Fibroblast of peridontal ligament (primary cell): ENCODE measurements around the gene ORAI3.

Experiments used
- DNase-seq: peaks from one replicate; pipeline ENCODE4 v3.0.0-alpha.2; 2010; ENCODE audit errors: extremely low read depth

ORAI3 gene

DNA sequence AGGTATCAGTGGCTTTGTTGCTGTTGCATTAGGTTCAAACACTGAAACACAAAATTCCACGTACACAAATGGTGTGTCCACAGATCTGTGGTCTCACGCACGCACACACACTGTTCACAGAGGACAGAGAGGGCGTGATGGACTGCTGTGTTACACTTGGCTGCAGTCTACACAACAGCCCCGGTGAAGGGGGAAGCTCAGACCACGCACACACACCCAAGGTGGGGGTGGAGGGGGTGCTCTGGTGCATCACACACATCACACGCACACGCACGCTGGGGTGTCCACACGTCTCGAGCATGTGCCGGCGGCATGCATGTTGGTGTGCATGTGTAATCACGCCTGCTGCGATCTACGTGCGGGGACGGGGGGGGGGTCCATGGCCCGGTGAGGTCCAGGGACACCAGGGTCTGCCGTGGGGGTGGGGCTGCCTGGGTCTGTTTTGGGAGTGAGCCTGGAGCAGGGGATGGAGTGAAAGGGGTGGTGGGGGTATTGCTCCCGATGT lies 43.5 kb downstream of the ORAI3 start:
- DNase-seq = no peak

DNA sequence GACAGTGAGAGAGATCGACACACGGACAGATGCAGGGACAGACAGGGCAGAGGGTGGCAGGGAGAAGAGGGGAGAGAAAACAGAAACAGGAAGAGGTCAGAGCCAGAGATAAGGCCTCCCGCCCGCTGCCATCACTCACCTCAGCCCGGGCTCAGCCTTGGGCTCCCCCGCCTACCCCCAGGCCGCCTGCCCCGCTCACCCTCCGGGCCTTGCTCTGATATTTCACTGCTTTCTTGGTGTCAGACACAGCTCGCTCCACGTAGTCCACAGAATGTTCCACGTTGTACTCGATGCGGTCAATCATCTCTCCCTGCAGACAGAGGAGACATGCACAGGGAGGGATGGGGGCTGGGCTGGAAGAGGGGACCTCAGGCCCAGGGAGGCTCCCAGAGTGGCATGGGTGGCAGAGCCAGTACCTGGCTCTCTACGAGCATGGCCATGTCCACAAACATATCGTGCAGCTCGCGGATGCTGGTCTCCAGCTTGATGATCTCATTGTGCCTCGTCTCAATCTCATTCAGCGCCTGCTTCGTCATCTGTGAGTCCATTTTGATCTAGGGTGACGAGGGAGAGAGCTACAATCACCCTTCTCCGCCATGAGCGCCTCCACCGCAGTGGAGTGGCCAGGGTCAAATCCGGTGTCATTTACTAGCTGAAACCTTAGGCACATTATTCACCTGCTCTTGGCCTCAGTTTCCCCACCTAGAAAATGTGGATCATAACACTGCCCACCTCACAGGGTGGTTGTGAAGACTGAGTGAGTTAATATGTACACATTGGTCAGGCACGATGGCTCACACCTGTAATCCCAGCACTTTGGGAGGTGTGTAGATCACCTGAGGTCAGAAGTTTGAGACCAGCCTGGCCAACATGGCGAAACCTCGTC lies 44.3 kb downstream of the ORAI3 start:
- no peak for DNase-seq

DNA sequence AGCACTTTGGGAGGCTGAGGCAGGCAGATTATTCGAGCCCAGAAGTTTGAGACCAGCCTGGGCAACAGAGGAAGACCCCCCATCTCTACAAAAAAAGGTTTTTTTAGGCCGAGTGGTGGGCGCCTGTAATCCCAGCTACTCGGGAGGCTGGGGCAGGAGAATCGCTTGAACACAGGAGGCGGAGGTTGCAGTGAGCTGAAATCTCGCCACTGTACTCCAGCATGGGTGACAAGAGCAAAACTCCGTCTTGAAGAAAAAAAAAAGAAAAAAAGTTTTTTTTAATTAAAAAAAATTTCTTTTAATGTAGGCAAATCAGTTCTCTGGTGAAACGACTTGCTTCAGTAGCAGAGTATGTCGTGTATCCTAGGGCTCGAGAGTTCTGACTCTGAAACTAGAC lies 47.1 kb downstream of the ORAI3 start:
- no peak for DNase-seq

DNA sequence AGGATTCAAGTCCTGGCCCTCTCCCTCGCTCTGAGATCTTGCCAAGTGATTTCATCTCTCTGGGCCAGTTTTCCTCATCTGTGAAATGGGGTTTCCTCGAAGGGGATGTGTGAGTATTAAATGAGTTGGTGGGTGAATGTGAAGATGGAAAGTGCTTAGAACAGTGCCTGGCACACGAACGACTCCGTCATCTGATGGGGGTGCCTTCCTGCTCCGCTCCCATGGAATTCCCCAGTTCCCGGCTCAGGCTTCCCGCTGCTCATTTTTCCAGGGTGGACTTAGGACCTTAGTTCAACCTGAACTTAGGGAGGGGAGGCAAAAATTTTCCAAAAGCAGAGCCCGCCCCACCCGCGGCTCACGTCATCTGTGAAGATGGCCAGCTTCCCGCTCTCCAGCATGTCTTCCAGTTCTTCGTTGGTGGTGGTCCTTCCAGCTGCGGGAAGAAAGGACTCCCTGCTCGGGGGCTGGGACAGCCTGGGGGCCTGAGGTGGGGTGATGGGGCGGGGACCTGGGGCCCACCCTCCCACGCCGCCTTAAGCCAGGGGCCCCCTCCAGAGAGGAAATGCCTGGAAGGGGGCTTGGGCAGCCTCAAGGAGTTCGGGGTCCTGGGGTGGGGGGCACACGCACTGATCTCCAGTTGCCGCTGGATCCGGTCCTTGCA lies 47.6 kb downstream of the ORAI3 start:
- DNase-seq = no peak

DNA sequence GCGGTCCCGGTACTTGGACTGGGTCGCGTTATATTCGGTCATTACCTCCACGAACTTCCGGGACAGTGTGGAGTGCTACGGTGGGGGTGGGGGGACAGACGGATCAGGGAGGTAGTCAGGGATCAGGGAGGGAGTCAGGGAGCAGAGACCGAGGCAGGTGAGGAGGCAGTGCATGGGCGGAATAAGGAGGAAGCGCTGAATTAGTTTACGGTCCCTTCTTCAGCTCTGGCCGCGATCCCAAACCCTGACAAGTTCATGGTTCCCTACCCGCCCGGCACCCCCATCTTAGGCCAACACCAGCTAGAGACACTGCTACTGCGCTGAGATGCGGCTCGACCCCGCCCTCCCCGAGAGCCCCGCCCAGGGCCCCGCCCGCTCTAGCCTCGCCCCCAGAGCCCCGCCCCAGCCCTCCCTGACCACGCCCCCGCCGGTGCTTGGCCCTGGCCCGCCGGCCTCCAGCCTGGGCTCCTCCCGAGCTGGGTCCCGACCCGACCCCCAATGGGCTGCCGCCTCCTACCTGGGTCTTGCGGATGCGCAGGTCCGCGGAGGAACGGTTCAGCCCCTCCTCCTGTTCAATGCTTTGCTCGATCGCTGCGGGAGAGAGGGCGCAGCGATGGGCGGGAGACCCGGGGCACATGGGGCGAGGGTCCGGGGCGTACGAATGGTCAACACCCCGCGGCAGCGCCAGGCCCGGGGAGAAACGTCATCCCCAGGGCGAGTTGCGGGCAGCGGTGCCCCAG lies 48.3 kb downstream of the ORAI3 start:
- peak; percentile 36 for DNase-seq

DNA sequence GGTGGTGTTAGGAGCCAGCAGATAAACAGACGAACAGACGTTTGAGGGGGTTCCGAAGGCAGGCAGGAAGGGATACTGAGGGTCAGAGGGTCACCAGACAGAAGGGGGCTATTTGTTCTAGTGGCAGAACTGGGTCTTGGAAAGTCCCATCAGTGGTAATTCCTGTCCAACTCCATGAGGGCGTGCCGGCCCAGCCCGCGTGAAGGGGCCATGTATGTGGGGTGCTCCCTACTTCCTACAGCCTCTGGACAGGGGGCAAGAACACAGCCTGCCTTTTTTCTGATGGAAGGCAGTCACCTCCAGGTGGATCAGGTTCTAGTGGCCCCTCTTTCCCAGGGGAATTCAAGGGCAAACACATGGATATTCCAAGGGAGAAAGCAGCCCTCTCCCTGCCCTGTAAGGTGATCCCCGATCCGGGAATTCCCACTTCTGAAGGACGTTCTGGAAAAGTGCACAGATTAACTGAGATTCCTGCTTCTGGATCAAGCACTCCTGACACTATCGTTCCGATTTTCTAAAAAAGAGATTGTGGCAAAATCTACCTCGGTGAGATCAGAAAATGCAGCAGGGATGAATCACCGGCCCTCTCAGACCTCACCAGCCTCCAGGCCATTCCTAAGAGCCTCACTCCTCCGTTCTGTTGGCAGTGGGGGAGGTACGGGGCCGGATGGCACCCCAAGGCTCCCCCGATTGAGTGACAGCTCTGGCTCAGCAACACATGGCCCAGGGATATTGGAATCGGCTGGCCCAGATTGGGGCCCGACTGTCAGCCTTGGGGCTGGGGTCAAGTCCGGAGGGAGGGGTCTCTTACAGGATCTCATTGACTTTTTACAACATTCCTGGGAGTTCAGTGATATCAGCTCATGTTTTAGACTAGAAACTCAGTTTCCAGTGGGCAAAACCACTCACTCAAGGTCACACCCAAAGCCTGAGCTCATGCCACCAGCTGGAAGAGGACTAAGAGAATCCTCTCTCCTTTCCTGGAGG lies 49.1 kb downstream of the ORAI3 start:
- peak; percentile 81 for DNase-seq

DNA sequence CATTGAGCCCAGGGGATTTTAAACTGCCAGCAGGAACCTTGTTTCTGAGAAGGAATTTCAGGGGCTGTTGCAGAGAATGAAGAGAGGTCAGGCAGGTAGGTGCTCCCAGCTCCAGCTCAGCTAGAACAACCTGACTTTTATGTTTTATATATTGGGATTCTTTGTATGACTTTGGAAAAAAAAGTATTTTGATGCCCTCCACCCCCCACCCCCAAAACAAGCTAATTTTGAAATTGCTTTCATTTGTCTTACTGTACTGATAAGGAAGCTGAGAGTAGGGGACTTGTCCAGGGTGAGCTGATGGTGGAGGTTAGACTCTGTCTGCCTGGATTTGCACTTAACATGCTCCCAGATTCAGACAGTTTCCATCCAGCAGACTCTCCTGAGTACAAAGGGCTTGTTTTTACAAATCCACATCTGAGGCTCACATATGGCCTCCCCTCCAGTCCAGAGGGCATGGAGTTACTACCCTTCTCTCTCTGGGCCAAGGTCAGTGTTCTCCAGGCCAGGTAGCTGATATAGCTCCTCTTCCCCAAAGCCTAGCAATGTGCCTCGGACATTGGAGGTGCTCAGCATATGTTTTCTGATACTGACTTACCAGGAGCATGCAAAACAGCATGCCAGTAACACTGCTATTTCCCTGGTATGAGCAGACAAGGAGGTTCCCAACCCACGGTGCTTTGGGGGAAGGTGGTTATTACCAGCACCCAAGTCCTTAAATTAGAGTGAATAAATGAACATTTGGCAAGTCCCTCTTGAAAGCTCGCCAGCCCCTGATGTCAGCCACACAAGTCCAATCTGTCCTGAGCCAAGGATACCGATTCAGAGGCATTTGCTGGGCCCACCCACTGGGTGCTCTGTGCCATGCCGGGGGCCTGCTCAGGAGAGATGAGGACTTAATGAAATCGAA lies 50.2 kb downstream of the ORAI3 start:
- DNase-seq = peak; percentile 27

DNA sequence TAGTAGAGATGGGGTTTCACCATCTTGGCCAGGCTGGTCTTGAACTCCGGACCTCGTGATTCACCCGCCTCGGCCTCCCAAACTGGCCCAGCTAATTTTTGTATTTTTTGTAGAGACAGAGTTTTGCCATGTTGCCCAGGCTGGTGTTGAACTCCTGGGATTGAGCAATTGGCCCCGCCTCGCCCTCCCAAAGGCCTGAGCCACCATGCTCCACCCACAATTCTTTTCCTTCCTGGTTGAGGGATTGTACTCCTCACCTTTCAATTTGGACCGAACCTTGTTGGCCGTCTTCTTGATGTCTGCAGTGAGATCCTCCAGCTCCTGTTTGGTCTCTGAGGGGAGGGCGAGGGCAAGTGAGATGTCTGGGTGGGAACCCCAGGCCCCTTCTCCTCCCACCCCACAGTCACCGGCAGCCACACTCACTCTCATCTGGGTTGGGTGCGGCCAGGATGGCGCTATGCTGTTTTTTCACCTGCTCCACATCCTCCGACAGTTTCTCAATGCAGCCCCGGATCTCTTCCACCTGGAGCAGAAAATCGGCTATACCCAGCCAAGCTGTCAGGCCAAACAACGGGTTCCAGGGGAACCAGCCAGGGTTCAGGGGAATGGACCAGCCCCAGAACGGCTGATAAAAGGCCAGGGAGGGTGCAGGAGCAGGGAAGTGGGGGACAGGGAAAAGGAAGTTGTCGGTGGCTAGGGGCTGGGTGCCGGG lies 52.0 kb downstream of the ORAI3 start:
- no peak for DNase-seq

DNA sequence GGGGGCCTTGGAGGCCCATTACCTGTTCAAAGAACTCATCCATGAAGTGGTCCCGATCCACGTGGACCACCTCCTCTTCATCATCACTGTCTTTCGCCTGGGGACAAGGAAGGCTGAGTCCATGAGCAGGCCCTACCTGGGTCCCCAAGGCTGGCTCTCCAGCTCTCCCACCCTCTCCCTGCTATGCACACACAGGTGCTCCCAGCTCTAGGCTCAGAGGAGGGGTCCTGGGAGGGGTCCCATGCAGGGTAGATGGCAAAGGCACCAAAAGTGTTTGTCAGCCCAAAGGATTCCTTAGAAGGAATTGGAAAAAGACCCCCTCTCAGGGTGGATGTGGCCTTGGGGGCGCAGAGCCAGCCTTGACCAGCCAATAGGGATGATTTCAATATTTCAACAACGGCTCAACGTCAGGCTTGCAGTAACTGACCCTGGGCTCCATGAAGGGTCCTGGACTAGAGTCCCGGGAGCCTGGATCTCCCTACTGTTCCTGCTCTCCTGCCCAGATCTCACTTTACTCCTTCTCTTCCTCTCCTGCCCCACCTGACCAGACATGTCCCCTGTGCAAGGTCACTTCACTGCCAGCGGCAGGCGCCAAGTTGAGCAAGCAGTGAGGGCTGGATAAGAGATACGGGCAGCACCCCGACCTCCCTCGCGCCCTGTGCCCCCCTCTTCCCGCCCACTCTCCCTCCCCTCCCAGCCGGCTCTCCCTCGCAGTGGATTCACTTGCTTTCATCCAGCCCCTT lies 52.8 kb downstream of the ORAI3 start:
- no peak for DNase-seq

DNA sequence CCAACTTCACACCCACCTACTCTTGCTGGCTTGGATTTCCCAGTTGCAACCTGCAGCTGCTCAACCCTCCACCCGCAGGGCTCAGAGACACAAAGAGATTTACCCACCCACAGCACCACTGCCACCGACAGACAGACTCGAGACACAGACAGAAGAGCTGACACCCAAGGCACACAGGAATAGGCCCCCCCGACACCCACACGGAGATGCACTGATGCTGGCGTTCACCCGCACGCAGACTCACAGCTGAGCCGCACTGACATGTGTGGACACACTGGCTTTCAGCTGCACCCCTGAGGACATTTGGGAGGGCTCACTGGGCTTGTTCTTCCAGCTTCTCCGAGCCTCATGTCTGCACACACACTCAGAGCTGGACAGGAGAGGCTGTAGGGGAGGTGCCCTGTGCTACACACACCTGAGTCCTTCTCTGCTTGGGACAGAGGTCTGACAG lies 53.4 kb downstream of the ORAI3 start:
- no peak for DNase-seq

DNA sequence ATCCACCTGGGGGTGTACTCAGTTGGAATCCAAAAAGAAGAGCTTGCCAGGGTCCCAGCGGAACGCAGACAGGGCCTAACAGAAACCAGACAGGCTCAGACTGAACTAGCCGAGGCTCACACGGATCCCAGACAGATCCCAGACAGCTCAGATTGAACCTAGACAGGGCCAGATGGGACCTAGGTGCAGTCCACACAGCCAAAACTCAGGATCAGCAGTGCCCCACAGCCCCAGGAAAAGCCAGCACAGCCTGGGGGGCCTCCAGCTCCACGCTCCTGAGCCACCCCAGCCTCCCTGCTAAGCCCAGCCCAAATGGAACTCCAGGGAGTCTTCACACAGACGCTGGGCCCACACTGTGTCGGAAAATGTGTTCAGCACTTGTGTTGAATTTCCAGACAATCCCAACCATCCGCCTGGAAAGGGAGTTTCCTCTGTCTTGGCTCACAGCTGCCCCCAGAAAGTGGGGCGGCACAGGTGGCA lies 54.0 kb downstream of the ORAI3 start:
- DNase-seq = no peak

DNA sequence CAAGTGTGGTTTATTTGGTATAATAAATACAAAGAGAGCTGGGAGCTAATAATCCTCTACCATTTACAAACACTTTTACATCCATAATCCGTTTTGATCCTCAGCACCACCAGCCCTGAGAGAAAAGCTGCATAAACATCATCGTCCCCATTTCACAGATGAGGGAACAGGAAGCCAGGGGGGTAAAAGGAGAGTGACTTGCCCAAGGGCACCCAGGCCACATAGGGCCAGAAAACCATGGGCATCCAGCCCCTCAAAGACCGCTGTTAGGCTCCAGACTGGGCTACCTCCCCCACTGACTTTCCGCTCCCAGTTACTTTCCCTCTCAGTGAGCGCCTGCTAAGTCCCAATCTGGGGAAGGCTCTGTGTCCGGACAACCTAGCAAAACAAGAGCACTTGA lies 54.9 kb downstream of the ORAI3 start:
- DNase-seq = no peak
